HG03097 (cell line): Measurements from ENCODE around the gene YY1AP1.
"Not testable (repeated sequence)": the region's sequence is repeated elsewhere in the genome, so short reads cannot be mapped to it uniquely, and the experiment has no call there.

Source experiments
- ATAC-seq: cut with Tn5 transposase; IDR thresholded peaks from one replicate; pipeline ENCODE4 v1.9.1; 2021; ENCODE audit not compliant: unreplicated experiment, low FRiP score

YY1AP1 gene

DNA sequence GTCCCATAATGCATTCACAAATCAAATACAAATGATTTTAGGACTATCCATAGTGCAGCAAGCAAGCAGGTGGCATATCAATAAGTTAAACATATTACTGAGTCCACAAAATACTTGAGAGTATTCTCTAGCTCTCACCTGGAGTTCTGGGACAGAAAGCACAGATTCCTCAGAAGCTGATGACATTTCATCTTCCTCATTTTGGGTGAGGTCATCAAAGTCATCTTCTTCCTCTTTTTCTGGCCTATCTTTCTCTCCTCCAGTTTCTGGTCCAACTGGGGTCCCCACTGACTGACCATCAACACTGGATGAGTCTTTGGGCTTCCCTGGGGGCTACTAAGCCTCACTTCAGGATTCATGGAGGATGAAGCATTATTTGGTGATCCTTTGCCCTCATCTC, 38.9 kb downstream of the YY1AP1 start:
- no peak for ATAC-seq

DNA sequence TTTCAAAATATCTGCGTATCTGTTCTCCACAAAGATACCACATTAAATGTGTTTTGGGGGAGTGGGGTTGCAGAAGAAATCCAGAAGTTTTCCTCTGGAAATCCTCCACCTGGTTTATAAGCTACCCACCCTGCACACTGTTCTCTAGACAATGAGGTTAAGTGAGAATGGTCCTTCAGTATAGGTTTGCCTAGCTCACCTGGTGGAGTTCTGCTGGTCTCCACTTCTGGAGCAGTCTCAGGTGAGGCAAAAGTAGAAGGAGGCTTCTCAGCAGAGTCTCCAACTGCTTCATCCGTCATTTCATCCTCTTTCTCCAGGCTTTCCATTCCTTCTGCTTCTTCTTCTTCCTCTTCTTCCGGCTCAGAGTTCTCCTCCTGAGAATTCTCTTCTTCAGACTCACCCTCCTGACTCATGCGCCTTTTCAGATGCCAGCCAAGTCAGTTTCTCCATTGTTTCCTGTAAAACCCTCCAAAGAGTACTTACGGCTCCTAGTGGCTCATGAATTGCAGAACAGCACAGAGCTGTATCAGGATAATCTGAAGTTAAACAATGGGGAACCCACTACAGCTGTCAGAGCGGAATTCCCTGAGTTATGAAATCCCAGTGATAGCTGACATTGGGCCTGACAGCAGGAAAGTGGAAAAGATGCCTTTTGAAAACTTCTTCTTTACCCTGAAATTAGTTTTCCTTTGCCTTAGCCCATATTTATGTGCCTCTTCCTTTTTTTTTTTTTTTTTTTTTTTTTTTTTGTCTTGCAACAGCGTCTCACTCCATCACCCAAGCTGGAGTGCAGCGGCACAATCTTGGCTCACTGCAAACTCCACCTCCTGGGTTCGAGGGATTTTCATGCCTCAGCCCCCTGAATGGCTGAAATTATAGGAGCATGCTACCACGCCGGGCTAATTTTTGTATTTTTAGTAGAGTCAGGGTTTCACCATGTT, 40.1 kb downstream of the YY1AP1 start:
- ATAC-seq: no peak

DNA sequence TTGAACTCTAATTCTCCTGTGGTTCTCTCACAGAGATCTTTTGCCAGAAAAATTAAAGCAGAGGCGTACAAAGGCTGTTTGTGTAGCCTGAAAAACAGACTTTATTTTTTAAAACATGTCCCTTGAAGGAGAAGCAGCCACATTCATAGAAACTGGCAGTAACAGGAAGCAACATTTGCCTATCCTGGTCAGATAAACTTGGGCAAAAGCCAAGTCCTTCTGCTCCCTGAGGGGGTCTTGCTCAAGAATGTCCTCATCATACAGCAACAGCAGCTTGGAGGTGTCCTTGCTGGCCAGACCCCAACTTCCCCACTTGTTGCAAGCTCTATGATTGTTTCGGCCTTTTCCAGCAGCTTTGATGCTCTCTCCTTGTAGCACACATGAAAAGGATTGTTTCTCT, 42.3 kb downstream of the YY1AP1 start:
- ATAC-seq: no peak

- no peak for ATAC-seq
Observed at GRCh38 chr1:155645648-155646047, 42.9 kb downstream of the YY1AP1 start.

DNA sequence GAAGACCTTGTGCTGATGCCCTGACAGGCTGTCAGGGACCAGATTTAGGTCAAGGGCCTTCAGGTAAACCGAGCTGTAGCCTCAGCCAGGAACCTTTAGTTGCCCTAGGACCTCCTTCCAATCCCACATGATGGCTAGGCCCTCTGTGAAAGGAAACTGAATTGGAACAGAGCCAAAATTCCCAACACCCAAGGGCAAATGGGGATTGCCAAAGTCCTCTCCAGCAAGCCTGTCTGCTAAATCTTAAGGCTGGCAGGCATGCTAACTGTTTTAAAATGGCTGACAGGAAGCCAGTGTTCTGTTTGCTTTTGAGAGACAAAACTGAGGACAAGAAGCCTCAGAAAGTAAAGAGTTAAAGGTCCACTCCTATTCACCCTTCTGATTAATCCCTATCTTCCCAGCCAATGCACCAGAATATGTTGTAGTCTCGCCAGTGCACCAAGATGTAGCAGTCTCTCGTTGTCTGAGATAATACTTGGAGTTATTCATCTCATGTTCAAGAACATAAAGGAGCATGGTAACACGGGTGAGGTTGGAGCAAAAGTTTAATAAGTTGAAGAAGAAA, 43.5 kb downstream of the YY1AP1 start:
- ATAC-seq: no peak

DNA sequence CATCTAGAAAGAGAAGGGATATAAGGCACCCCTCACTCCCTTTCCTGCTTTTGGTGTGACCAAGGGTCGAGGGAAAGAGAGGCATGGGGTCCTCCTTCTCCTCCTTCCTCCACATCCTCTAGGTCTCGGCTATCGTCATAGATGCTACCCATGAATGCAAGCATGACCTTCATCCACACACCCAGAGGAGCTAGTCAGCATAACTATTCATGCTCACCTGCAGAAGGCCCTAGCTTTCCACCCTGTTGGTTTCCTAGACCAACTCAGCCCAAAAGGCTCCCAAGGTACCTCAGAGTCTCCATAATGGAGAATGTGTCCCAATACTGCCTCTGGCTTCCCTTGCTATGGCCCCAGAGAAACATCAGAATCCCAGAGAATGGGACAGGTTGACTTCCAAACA, 45.3 kb downstream of the YY1AP1 start:
- ATAC-seq: no peak

DNA sequence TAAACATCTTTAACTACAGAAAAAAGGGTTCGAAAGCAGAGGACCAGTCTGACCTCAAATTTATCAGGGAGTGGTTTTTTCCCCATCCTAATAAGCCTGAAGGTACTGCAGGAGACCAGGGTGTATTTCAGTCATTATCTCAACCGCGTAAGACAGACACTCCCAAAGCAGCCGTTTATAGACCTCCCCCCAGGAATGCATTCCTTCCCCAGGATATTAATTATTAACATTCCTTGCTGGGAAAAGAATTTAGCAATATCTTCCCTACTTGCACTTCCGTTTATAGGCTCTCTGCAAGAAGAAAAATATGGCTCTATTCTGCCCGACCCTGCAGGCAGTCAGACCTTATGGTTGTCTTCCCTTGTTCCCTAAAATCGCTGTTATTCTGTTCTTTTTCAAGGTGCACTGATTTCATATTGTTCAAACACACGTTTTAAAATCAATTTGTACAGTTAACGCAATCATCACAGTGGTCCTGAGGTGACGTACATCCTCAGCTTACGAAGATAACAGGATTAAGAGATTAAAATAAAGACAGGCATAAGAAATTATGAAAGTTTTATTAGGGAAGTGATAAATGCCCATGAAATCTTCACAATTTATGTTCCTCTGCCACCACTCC, 45.9 kb downstream of the YY1AP1 start:
- not testable (repeated sequence) for ATAC-seq

DNA sequence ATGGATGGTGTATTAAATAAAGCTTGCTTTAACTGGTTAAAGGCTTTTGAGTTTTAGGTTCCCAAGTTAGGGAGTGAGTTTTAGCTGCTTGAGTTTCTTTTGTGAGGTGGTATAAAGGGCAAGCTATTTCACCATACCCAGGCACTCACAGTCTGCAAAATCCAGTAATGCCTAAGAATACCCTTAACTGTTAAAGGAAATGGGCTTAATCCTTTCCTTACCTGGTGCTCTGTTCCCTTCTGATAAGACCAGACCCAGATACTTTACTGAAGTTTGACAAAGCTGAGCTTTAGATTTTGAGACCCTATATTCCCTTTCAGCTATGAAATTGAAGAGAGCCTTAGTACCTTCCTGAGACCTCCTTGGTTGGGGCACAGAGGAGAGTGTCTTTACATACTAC, 48.2 kb downstream of the YY1AP1 start:
- no peak for ATAC-seq

DNA sequence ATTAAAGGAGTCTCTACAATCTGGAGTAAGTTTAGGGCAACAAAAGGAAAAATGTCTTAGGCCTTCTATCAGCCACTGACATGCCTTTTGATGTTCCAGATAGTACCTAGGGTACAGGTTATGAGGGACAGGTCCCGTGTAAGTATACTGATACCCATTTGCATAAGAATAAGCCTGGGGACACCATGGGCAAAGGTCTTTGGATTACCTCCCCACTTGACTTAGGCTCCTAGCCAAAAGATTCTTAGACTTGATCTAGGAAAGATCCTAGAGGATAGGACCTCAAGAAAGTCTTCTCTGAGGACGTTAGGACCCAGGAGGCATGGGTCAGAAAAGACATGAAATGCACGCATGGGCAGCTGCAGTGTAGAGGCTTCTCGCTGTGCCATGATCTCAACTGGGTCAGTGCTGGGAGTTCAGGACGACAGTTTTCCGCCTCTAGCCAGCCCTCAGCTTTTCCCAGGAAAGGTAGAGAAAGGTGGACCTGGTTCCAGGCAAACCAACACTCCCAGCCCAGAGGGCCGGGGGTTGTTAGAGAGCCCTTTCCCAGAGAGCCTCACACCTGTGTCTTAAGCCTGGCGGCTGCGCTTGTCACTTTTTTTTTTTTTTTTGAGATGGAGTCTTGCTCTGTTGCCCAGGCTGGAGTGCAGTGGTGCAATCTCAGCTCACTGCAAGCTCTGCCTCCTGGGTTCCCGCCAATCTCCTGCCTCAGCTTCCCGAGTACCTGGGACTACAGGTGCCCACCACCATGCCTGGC, 52.0 kb downstream of the YY1AP1 start:
- no peak for ATAC-seq

GRCh38 chr1:155626428-155626827, 62.1 kb downstream of the YY1AP1 start:
- not testable (repeated sequence) for ATAC-seq

- no peak for ATAC-seq
Observed at GRCh38 chr1:155623357-155623756, 65.2 kb downstream of the YY1AP1 start.

- ATAC-seq: no peak
Observed at GRCh38 chr1:155622191-155622590, 66.4 kb downstream of the YY1AP1 start.

DNA sequence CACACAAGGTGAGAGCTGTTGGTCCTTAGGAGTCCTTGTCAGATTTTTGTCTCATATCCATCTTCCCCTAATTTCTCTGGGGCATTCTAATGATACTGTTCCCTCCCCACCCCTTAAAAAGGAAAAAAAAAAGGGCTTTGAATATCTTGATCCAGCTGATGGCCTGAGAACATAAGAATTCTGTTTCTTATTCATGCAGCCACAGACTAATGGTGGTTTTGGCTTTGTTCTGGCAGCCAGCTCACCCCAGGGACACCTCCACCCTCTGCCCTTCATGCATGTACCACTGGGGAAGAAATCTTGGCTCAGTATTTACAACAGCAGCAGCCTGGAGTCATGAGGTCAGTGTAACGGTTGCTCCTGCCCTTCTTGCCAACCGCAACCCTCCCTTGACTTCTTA, 75.3 kb downstream of the YY1AP1 start:
- ATAC-seq: not testable (repeated sequence)

DNA sequence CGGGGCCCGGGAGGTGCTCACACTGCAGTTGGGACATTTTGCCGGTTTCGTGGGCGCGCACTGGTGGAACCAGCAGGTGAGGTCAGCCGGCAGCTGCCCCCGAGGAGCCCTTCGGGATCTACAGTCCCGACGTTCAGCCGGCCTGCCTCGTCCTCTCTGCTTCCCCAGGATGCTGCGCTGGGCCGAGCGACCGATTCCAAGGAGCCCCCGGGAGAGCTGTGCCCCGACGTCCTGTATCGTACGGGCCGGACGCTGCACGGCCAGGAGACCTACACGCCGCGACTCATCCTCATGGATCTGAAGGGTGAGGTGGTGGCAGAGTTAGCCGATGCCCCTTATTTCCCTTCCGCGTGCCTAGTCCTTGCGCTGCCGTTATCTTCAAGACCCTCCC, 78.3 kb downstream of the YY1AP1 start:
- peak; percentile 27 for ATAC-seq

DNA sequence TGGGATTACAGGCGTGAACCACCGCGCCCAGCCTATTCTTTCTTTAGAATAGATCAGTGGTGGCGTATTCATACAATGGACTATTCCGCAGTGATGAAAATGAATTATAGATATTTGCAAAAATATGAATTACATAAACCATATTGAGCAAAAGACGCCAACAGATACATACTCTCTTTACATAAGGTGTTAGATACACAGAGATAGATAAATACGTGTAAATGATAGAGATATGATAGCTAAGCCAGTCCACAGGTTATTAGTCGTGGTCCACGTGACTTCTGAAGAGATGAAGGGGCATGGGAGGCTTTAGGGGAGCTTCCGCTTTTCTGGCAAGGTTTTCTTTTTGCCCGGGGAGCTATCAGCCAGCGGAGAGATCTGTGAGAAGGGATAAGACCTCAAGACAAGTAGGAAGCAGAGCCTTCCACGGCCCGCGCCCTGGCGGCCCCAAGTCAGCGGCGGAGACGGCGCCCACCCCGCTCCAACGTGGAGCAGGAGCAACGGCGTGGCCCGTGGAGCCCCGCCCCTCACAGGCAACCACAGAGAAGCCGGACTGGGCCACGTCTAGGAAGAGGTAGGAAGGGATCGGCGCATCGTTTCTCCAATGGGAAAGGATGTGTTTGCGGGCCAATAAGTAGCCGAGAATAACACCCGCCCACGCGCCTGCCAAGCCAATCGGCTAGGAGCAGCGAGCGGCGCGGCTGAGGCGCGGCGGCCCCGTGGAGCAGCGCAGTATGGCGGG, 78.9 kb downstream of the YY1AP1 start, which contains the start of gene MSTO1:
MSTO1 (plus strand) TSS at position 704 of the 742 bp plus-strand sequence; CDS start at position 735, 31 bp downstream.
- ATAC-seq: peak; percentile 91
